ENCODE data around the gene FERMT1. TPM values are rescaled to one million over a fixed set of nuclear protein-coding genes. Genes with fewer than 3 reads are reported as not detected.

FERMT1 gene
- polyA plus RNA-seq, 3 donors, result not detected

GRCh38 chr20:6030453-6031080 lies 92.3 kb downstream of the FERMT1 start:
- intact Hi-C loops (cut with micrococcal nuclease), result no loop called here
- Mint-ChIP-seq H3K4me1 (peaks cover 17% of the 10 kb centered on the region), H3K27ac (peak overlapping the region in 1 of 7 donors; percentile 47), H3K9me3 (no peaks in the 10 kb centered on the region), H3K36me3 (peaks cover 51 to 83% of the 10 kb centered on the region in 2 donors), H3K27me3 (ENCODE audit: low read depth in 3 of 3) (peaks cover 0 to 1% (median 0%) of the 10 kb centered on the region in 3 donors), H3K4me3 (no peak overlapping the region)
- H3K36me3 ChIP-seq (replicated peaks in 1 of 2; ENCODE audit: control insufficient read depth in 1 of 2, insufficient read depth in 2 of 2, low read length in 2 of 2), result peaks cover 44 to 88% of the 10 kb centered on the region in 2 donors
- peaks cover 47% of the 10 kb centered on the region for H4K20me1 ChIP-seq (ENCODE audit: insufficient read depth, low read length)
- no peak overlapping the region for H3K4me3 ChIP-seq (replicated peaks in 1 of 3; ENCODE audit: low read depth in 2 of 3, low read length in 3 of 3)
- no peaks in the 10 kb centered on the region for H3K9me3 ChIP-seq (replicated peaks in 1 of 2; ENCODE audit: control insufficient read depth in 1 of 2, insufficient read depth in 1 of 2, low read length in 2 of 2)
- no peak overlapping the region for H2AFZ ChIP-seq (ENCODE audit: insufficient read depth, low read depth, low read length, poor library complexity, severe bottlenecking)
- H3K4me1 ChIP-seq (ENCODE audit: control insufficient read depth in 1 of 2, insufficient read depth in 2 of 2, low read length in 2 of 2), result no peaks in the 10 kb centered on the region
- WGBS (ENCODE audit: insufficient coverage), result no CpG with 5 or more reads among the region's 6 CpGs
- no peaks in the 10 kb centered on the region for H3K27me3 ChIP-seq (ENCODE audit: control insufficient read depth in 2 of 2, insufficient read depth in 2 of 2, low read length in 2 of 2)
- no peak overlapping the region for H3K27ac ChIP-seq (ENCODE audit: low read depth in 1 of 2, low read length in 2 of 2)
- DNase-seq, result no peak
- no peak overlapping the region for H3K9ac ChIP-seq (ENCODE audit: insufficient read depth, low read length, poor library complexity, severe bottlenecking)
- H3K79me2 ChIP-seq (ENCODE audit: insufficient read depth, low read length), result peaks cover 20% of the 10 kb centered on the region
- TF ChIP-seq CTCF (IDR thresholded peaks at IDR 0.05), result no peak
- no peak overlapping the region for H3K4me2 ChIP-seq (replicated peaks; ENCODE audit: extremely low read depth, low read length, poor library complexity, severe bottlenecking)

- H3K36me3 Mint-ChIP-seq, result peaks cover 53 to 82% of the 10 kb centered on the region in 2 donors
- no peaks in the 10 kb centered on the region for H3K27me3 ChIP-seq (ENCODE audit: control insufficient read depth in 2 of 2, insufficient read depth in 2 of 2, low read length in 2 of 2)
- H3K4me3 Mint-ChIP-seq, result no peak overlapping the region
- H2AFZ ChIP-seq (ENCODE audit: insufficient read depth, low read depth, low read length, poor library complexity, severe bottlenecking), result no peak overlapping the region
- H3K4me1 ChIP-seq (ENCODE audit: control insufficient read depth in 1 of 2, insufficient read depth in 2 of 2, low read length in 2 of 2), result no peaks in the 10 kb centered on the region
- H4K20me1 ChIP-seq (ENCODE audit: insufficient read depth, low read length), result peaks cover 50% of the 10 kb centered on the region
- H3K9me3 Mint-ChIP-seq, result no peaks in the 10 kb centered on the region
- no peak overlapping the region for H3K9ac ChIP-seq (ENCODE audit: insufficient read depth, low read length, poor library complexity, severe bottlenecking)
- no peak for TF ChIP-seq CTCF (IDR thresholded peaks at IDR 0.05)
- H3K36me3 ChIP-seq (replicated peaks in 1 of 2; ENCODE audit: control insufficient read depth in 1 of 2, insufficient read depth in 2 of 2, low read length in 2 of 2), result peaks cover 41 to 89% of the 10 kb centered on the region in 2 donors
- H3K4me2 ChIP-seq (replicated peaks; ENCODE audit: extremely low read depth, low read length, poor library complexity, severe bottlenecking), result no peak overlapping the region
- peaks cover 15% of the 10 kb centered on the region for H3K4me1 Mint-ChIP-seq
- DNase-seq, result no peak
- intact Hi-C loops (cut with micrococcal nuclease), result no loop called here
- H3K9me3 ChIP-seq (replicated peaks in 1 of 2; ENCODE audit: control insufficient read depth in 1 of 2, insufficient read depth in 1 of 2, low read length in 2 of 2), result no peaks in the 10 kb centered on the region
- H3K4me3 ChIP-seq (replicated peaks in 1 of 3; ENCODE audit: low read depth in 2 of 3, low read length in 3 of 3), result no peak overlapping the region
- no peak overlapping the region for H3K27ac ChIP-seq (ENCODE audit: low read depth in 1 of 2, low read length in 2 of 2)
- 85% methylated on average over 4 of the region's 6 CpGs for WGBS (ENCODE audit: insufficient coverage)
- H3K27ac Mint-ChIP-seq, result peak overlapping the region in 2 of 7 donors; percentile 30 to 48
- peaks cover 30% of the 10 kb centered on the region for H3K79me2 ChIP-seq (ENCODE audit: insufficient read depth, low read length)
- H3K27me3 Mint-ChIP-seq (ENCODE audit: low read depth in 3 of 3), result peaks cover 0 to 1% (median 0%) of the 10 kb centered on the region in 3 donors
Observed at GRCh38 chr20:6029538-6029937, 93.3 kb downstream of the FERMT1 start.
